Right ventricle myocardium inferior (tissue), 1 donor: Measurements from ENCODE around the gene MAGEH1. TPM values are rescaled to one million over a fixed set of nuclear protein-coding genes. Genes with fewer than 3 reads are reported as not detected.
"Not testable (repeated sequence)": the region's sequence is repeated elsewhere in the genome, so short reads cannot be mapped to it uniquely, and the experiment has no call there.

Experiments
- ATAC-seq: fragments of 200-7000 bp; cut with Tn5 transposase; one replicate; pipeline ENCODE4 v1.9.1; 2020; ENCODE audit warnings: mild to moderate bottlenecking, moderate library complexity
- DNase-seq: peaks from one replicate; pipeline ENCODE4 v3.0.0; 2021; ENCODE audit errors: missing footprints
- intact Hi-C: fragments of 100-400 bp; cut with DNase I; formaldehyde crosslinking; loops from one replicate; pipeline ENCODE4 v1.11.0; 2022
- long read RNA-seq: library from polyadenylated mRNA; unstranded; transcript quantifications from one replicate; pipeline ENCODE4 v2.0.0, GENCODE V29; 2021
- total RNA-seq: library from RNA; stranded (reverse); fragmentation: NEBNext Ultra II Directional; extraction: Animal tissue kit (Norgen Biotek cat#: 25700); gene quantifications from one replicate; pipeline ENCODE4 v1.2.1, GENCODE V29; 2021
- donor health status: DM: no; HTN: yes; CAD: no; lungs with severe emphysema.

Gene MAGEH1, protein sequence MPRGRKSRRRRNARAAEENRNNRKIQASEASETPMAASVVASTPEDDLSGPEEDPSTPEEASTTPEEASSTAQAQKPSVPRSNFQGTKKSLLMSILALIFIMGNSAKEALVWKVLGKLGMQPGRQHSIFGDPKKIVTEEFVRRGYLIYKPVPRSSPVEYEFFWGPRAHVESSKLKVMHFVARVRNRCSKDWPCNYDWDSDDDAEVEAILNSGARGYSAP
- 11.1 TPM for total RNA-seq
- long read RNA-seq, transcript MAGEH1-201 (1 exons, 1,462 nt): major isoform, 7 of 7 reads
- long read RNA-seq, partial matches to known transcripts: 0 of 7 reads
- long read RNA-seq, other reads (novel, unspliced or antisense): 0 of 7 reads

DNA sequence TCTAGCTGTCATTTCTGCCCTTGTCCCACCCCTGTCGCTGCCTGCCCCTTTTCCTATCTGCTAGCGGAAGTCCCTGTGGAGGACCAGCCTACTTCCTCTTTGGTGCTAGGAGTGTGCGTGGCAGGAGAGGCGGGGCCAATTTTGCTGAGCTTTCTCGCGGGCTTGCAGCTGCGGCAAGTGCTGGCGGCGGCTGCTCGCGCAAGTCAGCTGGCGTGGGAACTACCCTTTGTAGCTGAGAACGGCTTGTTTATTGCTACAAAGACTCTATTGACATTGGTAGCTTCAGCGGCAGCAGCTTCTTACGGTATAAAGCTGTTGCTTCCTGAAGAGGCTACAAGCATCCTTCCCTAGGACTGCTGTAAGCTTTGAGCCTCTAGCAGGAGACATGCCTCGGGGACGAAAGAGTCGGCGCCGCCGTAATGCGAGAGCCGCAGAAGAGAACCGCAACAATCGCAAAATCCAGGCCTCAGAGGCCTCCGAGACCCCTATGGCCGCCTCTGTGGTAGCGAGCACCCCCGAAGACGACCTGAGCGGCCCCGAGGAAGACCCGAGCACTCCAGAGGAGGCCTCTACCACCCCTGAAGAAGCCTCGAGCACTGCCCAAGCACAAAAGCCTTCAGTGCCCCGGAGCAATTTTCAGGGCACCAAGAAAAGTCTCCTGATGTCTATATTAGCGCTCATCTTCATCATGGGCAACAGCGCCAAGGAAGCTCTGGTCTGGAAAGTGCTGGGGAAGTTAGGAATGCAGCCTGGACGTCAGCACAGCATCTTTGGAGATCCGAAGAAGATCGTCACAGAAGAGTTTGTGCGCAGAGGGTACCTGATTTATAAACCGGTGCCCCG lies at the start of gene MAGEH1:
TSS of gene MAGEH1 (plus strand) at position 138 of the 843 bp plus-strand sequence. CDS start at position 386, 248 bp downstream.
- peak; percentile 99 for ATAC-seq
- DNase-seq: peak; percentile 86
- intact Hi-C loops: no loop called here

DNA sequence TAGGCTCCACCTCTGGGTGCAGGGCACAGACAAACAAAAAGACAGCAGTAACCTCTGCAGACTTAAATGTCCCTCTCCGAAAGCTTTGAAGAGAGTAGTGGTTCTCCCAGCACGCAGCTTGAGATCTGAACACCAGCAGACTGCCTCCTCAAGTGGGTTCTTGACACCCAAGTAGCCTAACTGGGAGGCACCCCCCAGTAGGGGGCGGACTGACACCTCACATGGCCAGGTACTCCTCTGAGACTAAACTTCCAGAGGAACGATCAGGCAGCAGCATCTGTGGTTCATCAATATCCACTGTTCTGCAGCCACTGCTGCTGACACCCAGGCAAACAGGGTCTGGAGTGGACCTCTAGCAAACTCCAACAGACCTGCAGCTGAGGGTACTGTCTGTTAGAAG lies 24.8 kb upstream of the MAGEH1 start:
- ATAC-seq, intact Hi-C loops, DNase-seq: not testable (repeated sequence)

DNA sequence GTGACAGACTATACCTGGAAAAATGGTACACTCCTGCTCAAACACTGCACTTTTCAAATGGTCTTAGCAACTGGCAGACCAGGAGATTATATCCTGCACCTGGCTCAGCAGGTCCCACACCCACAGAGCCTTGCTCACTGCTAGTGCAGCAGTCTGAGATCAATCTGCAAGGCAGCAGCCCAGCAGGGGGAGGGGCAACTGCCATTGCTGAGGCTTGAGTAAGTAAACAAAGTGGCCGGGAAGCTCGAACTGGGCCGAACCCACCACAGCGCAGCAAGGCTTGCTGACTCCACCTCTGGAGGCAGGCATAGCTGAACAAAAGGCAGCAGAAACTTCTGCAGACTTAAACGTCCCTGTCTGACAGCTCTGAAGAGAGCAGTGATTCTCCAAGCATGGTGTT lies 8.5 kb upstream of the MAGEH1 start:
- ATAC-seq, intact Hi-C loops, DNase-seq: not testable (repeated sequence)

DNA sequence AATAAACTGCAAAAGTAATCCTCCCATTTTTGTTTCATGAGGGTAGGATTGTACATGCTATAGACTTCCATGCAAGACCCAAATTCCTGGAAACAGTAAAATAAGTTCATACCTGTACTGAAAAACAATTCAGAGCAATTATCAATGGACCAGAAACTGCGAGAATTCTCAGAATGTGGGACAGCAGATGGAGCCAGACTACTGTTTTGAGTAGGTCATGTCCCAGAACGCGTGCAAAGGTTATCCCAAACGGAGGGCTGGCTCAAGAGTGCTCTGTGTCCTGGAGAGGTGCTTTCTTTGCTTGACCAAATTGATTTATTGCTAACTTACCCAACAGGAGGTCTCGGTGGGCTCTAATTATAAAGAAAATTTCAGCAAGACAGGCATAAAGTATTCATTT lies 1.7 kb upstream of the MAGEH1 start:
- no peak for ATAC-seq
- DNase-seq: no peak
- intact Hi-C loops: no loop called here

DNA sequence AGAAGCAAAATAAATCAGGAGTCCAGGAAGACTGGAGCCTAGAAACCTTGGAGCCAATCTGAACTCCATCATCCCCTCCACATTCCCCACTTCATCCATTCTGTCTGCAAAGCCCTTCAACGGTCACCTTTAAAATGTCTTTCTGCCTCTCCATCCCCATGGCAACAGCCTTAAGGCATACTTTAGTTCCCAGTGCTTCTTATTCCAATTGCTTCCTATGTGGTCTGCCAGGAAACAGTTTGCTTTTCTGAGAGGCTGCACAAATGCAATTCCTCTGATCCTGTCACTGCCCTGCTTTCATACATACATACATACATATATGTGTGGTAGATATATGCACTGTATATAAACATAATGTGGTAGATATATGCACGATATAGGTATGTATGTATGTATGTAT lies 786 bp upstream of the MAGEH1 start:
- no peak for ATAC-seq
- intact Hi-C loops: no loop called here

DNA sequence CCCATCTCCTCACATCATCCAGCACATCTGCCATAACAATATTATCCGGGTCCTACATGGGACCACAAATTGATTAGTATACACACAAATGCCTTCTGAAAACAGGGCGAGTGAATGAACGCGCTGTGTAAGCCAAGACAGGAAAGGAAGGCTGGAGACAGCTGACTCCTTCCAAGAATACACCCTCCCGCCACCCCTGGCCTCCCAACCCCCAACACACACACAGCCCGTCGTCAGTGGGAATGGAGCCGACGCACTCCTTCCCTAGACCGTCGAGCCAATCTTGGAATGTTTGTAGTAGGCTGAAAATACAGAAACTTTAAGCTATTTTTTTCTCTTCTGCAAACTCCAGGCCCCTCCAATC lies 319 bp upstream of the MAGEH1 start:
- intact Hi-C loops: no loop called here
- ATAC-seq (peak; percentile 79), DNase-seq (no peak)

More for the DNA sequence above, 786 bp upstream of the MAGEH1 start:
- DNase-seq: no peak

DNA sequence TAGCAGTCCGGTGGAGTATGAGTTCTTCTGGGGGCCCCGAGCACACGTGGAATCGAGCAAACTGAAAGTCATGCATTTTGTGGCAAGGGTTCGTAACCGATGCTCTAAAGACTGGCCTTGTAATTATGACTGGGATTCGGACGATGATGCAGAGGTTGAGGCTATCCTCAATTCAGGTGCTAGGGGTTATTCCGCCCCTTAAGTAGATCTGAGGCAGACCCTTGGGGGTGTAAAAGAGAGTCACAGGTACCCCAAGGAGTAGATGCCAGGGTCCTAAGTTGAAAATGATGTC lies 852 bp downstream of the MAGEH1 start:
- intact Hi-C loops: no loop called here
- ATAC-seq (no peak), DNase-seq (no peak)

DNA sequence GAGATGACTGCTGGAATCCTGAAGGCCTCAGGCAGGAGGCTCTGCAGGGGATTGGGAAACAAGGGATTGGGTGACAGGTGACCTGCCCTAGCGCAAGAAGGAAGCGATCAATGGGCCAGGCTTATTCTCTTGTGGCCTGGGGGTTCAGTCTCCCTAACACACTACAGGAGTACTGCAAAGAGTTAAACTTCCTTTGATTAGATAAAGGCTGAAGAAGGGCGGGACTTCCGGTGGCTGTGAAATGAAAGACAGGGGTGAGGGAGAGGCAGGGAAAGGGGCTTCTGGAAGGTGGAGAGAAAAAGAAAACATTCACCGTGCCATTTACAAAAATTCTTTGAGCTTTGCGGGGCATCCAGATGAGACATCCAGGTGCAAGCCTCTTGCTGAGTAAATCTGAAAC lies 3.8 kb downstream of the MAGEH1 start:
- DNase-seq, ATAC-seq, intact Hi-C loops: not testable (repeated sequence)

DNA sequence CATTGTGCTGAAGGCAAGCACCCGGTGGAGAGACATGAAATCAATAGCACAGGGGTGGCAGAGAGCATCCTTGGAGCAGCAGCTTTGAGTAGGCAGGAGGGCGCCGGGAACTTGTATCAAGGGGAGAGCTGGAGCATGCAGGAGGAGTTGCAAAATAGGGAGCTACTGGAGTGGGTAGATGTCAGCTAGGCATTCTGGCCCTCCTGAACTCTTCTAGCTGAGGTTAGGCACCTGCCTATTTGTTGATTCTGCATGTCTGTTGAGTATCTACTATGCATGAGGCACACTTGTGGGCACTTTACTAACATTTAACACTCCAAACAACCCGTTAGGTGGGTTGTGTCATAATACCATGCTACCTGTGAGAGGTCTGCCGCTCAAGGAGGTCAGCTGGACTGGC lies 7.5 kb downstream of the MAGEH1 start:
- ATAC-seq, intact Hi-C loops, DNase-seq: not testable (repeated sequence)

DNA sequence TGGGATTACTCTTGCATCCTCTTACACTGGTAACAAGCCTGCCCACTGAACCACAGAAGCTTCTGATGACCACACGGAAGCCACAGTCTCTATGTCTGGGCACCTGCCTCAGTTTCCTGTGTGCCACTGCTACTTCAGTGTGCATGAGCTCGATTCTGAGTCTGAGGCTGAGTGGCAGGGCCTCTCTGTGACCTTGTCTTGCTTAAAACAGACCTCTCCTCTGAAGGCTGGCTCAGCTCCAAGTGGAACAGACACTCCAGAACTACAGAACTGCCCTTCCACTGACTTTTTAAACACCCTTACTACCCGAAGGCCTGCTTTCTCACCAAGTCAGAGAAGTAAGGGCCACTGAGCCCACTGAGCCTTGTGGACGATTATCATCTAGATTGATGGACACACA lies 8.0 kb downstream of the MAGEH1 start:
- ATAC-seq, intact Hi-C loops: not testable (repeated sequence)

DNA sequence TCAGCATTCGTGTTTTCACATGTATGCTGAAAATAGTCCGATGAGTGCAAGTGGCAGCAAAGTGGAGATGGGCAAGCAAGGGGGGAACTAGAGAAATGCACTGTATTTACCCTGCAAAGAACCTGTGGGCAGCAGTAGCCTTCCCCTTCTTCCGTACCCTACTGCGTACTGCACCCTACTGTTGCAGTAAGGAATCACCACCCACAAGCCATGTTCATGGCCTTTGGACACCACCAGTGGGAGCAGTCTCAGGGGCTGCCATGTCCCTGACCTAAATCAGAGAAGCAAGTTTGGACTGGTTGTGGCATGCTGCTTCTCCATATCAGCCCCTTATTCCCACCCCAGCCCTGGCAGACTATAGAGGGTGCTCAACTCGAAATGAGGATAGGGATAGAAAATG lies 12.1 kb downstream of the MAGEH1 start:
- intact Hi-C loops, ATAC-seq: not testable (repeated sequence)

More for the DNA sequence above, 8.0 kb downstream of the MAGEH1 start:
- DNase-seq: not testable (repeated sequence)

DNA sequence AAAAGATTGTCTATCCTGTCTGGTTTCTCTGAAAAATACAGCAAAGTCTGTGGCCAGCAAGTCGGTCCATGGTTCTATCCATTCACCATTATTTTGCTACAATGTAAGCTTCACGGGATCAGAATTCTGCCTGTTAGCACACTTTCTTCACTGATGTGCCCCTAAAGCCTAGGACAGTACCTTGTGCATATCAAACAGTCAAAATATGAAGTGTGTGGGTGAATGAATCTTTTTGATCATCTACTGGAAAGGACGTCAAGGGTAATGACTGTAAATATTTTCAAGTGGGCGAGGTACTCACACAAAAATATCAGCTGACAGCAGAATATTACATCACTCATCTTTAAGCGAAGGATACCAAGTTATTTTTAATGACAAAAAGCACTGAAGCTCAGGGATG lies 13.2 kb downstream of the MAGEH1 start:
- ATAC-seq, DNase-seq, intact Hi-C loops: not testable (repeated sequence)

More for the DNA sequence above, 12.1 kb downstream of the MAGEH1 start:
- not testable (repeated sequence) for DNase-seq

DNA sequence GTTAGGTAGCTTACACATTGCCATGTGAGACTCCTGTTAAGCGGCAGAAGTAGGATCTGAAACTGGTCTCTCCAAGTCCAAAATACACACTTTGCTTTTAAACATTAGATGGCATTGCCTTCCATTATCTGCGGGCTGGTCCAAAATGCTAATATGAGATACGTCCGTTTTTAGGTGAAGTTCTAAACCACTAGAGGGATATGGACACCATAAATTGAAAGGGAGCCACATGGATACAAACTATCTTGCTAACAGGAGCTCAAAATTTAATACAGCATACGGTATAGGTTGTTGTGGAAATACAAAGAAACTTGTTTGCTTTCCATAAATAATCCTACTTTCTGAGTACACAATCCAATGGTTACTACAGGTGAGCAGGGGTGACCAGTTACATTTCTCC lies 13.9 kb downstream of the MAGEH1 start:
- DNase-seq, intact Hi-C loops, ATAC-seq: not testable (repeated sequence)

DNA sequence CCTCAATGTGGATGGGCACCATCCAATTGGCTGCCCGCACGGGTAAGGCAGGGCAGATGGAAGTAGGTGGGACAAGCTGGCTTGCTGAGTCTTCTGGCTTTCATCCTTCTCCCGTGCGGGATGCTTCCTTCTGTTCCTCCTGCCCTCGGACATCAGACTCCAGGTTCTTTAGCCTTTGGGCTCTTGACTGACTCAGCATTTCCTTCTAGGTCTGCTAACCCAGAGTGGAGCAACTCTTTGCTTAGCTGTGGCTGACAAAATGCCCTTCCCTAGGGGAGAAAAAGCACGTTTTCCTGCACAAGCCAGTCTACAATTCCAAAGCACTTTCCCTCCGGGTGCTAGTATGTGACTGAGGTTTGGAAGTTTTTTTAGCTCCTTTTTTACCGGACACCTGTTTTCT lies 28.0 kb downstream of the MAGEH1 start:
- DNase-seq, ATAC-seq, intact Hi-C loops: not testable (repeated sequence)

DNA sequence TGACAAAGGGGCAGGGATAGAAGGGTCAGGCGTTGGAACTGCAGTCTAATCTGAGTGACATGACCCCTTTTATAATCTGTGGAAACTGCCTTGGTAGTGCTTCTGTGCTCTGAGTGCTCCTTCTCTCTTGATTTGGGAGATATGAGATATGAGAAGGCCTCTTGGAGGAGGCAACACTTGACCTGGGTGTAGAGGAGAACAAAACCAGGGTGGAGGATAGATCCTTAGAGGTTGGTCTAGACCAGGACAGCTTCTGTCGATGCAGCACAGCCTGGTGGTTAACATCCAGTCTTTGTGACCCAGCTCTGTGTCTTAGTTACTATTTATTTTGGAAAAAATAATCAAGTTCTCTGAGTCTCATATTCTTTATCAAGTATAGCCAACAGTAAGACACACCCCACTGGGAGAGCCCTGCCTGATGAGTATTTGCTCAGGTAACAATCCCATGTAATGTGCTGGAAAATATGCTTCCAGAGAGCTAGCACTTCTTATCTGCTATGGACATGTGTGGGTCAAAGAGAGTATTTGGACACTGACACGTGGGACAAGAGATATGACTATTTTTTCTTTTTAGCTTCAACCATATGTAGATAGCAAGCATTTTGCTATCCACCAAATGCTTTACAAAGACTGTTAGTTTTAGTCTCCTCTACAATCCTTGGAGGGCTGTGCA lies 28.6 kb downstream of the MAGEH1 start:
- intact Hi-C loops: no loop called here
- no peak for DNase-seq
- ATAC-seq: no peak

DNA sequence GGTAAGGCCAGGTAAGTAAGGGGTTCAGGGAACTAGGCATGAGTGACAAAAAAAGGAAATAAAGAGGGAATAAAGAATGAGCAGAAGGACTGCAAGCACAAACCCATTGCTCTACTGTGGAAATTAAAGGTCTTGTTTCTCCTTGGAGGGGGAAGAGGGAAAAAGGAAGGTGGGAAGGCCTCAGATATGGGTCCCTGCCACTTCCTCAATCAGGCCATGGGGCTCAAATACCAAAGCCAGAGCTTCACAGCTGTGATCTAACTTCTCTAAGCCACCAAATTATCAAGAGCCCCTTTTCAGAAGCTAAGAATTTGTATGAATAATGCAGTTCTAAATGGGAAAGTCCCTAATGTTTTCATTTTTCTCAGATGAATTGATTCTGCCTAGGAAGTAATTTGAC lies 33.0 kb downstream of the MAGEH1 start:
- no peak for DNase-seq
- ATAC-seq: no peak
- intact Hi-C loops: no loop called here

DNA sequence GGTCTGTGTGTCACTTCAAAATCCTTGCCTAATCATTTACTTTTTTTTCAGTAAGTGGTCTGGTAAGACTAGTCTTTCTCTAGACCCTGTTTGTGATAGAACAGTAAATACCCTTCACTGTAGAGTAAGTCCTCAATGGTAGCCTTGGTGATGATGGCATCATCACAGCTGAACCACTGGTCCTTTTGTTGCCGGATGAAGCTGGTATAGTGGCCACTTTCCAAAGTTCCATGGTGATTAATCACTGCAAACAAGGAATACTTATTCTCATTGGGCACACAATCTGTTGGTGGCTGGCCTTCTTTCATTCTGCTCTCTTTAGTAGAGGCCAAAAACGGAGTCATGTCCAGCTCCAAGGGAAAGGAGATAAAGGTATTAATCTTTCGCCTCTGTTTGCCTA lies 34.8 kb downstream of the MAGEH1 start:
- DNase-seq (no peak), ATAC-seq (no peak)
- intact Hi-C loops: no loop called here

DNA sequence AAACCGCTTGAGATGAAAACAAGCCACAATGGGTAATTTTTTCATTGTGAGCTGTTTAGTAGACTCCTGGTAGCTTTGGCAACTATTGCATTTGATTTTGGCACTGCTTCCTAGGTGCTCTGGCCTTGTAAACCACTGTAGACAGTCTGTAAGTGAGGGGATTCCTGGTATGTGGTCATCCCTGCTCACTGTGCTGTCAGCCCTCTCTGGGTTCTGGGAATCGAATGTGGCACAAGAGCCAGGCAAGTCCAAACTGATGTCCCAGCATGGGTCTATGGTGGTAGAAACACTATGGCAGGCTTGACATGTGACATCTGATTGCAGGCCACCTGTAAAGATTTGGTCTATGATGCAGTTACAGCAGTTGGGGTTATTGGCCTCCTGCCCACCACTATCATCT lies 35.2 kb downstream of the MAGEH1 start:
- DNase-seq (peak; percentile 15), ATAC-seq (no peak)
- intact Hi-C loops: no loop called here

DNA sequence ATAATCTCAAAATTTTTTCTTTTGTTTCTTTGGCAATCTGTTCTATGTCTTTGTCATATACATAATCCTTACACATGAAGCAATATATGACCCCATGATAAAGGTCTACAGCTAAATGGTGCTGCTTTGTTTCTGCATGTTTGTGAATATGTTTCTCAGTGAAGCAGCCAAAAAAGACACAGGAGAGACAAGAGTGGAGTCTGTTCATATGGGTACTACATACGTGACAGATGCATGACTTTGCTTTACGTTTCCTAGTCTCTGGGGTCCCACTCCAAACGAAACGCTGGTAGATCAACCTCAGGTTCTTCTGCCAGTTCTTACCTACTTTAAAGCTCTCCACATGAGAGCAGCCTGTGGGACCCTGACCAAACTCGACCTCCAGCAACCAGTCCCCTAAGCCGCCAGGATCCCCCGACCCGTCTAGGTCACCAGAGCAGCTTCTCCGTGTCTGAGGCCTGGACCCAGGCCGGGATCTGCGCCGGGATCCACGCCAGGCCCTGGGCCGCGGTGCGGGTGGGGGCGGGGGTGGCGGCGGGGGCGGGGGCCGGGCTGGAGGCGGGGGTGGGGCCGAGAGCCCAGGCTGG lies 36.2 kb downstream of the MAGEH1 start:
- DNase-seq (no peak), ATAC-seq (no peak)
- intact Hi-C loops: no loop called here
